H9 (cell line): ENCODE measurements around the gene LEKR1. TPM values are rescaled to one million over a fixed set of nuclear protein-coding genes. Genes with fewer than 3 reads are reported as not detected.

Experiments
- DNase-seq: peaks from one replicate; pipeline ENCODE4 v3.0.0-alpha.2; 2017
- H2AFZ ChIP-seq: one replicate; pipeline ENCODE4 v1.6.1; 2013; ENCODE audit warnings: mild to moderate bottlenecking, low read length, control low read depth, moderate library complexity
- H2AK5ac ChIP-seq: 2 replicates; pipeline ENCODE4 v1.6.1; 2013; ENCODE audit warnings: low read length, control low read depth, mixed read lengths; ENCODE audit not compliant: insufficient read length
- H2BK120ac ChIP-seq: one replicate; pipeline ENCODE4 v1.6.1; 2013; ENCODE audit warnings: low read depth, mild to moderate bottlenecking, low read length, control low read depth, inconsistent platforms; ENCODE audit not compliant: poor library complexity, severe bottlenecking
- H2BK12ac ChIP-seq: 2 replicates; pipeline ENCODE4 v1.6.1; 2013; ENCODE audit warnings: low read length, control low read depth, mixed read lengths, low read depth; ENCODE audit not compliant: insufficient read length
- H2BK15ac ChIP-seq: 2 replicates; pipeline ENCODE4 v1.6.1; 2013; ENCODE audit warnings: low read depth, low read length, control low read depth
- H2BK20ac ChIP-seq: one replicate; pipeline ENCODE4 v1.6.1; 2013; ENCODE audit warnings: low read depth, mild to moderate bottlenecking, low read length, control low read depth, inconsistent platforms; ENCODE audit not compliant: poor library complexity, severe bottlenecking
- H2BK5ac ChIP-seq: 2 replicates; pipeline ENCODE4 v1.6.1; 2013; ENCODE audit warnings: low read length, control low read depth, mixed read lengths; ENCODE audit not compliant: insufficient read length
- H3K14ac ChIP-seq: 2 replicates; pipeline ENCODE4 v1.6.1; 2013; ENCODE audit warnings: low read length, control low read depth; ENCODE audit not compliant: insufficient read depth
- H3K18ac ChIP-seq: 2 replicates; pipeline ENCODE4 v1.6.1; 2013; ENCODE audit warnings: low read depth, mild to moderate bottlenecking, mixed read lengths, low read length, control low read depth; ENCODE audit not compliant: insufficient read length
- H3K23ac ChIP-seq: 2 replicates; pipeline ENCODE4 v1.6.1; 2013; ENCODE audit warnings: low read length, control low read depth, mixed read lengths, low read depth; ENCODE audit not compliant: insufficient read length
- H3K23me2 ChIP-seq: 2 replicates; pipeline ENCODE4 v1.6.1; 2013; ENCODE audit warnings: low read depth, mild to moderate bottlenecking, mixed read lengths, low read length, control low read depth; ENCODE audit not compliant: insufficient read length, poor library complexity, severe bottlenecking
- H3K27ac ChIP-seq: 2 replicates; pipeline ENCODE4 v1.5.1; 2013; ENCODE audit warnings: low read length, control low read depth, mixed read lengths, low read depth; ENCODE audit not compliant: insufficient read length
- H3K27me3 ChIP-seq: 2 replicates; pipeline ENCODE4 v1.6.1; 2013; ENCODE audit warnings: low read length, control low read depth, inconsistent platforms; ENCODE audit not compliant: insufficient read depth
- H3K4ac ChIP-seq: 2 replicates; pipeline ENCODE4 v1.6.1; 2013; ENCODE audit warnings: low read depth, mild to moderate bottlenecking, control low read depth, inconsistent platforms, low read length, moderate library complexity
- H3K4me1 ChIP-seq: 2 replicates; pipeline ENCODE4 v1.6.1; 2013; ENCODE audit warnings: low read length, control low read depth, inconsistent platforms; ENCODE audit not compliant: insufficient read depth
- H3K4me2 ChIP-seq: 2 replicates; pipeline ENCODE4 v1.6.1; 2013; ENCODE audit warnings: low read length, control low read depth, mixed read lengths; ENCODE audit not compliant: insufficient read length, insufficient read depth
- H3K56ac ChIP-seq: 2 replicates; pipeline ENCODE4 v1.6.1; 2013; ENCODE audit warnings: low read depth, mild to moderate bottlenecking, mixed read lengths, low read length, control low read depth; ENCODE audit not compliant: insufficient read length
- H3K79me1 ChIP-seq: 2 replicates; pipeline ENCODE4 v1.6.1; 2013; ENCODE audit warnings: low read depth, mild to moderate bottlenecking, moderate library complexity, low read length, control low read depth, inconsistent platforms; ENCODE audit not compliant: insufficient read depth, poor library complexity, severe bottlenecking
- H3K79me2 ChIP-seq: 2 replicates; pipeline ENCODE4 v1.6.1; 2013; ENCODE audit warnings: low read length, control low read depth, inconsistent platforms; ENCODE audit not compliant: insufficient read depth
- H3K9ac ChIP-seq: 2 replicates; pipeline ENCODE4 v1.6.1; 2013; ENCODE audit warnings: low read length, control low read depth, mixed read lengths; ENCODE audit not compliant: insufficient read length; ENCODE audit errors: extremely low read depth
- H3K9me3 ChIP-seq: one replicate; pipeline ENCODE4 v1.6.1; 2013; ENCODE audit warnings: low read depth, low read length, inconsistent platforms; ENCODE audit not compliant: control insufficient read depth
- H3T11ph ChIP-seq: one replicate; pipeline ENCODE4 v1.6.1; 2013; ENCODE audit warnings: mild to moderate bottlenecking, low read length, control low read depth, inconsistent platforms
- H4K20me1 ChIP-seq: one replicate; pipeline ENCODE4 v1.6.1; 2013; ENCODE audit not compliant: control insufficient read depth, insufficient read length, insufficient read depth
- H4K5ac ChIP-seq: 2 replicates; pipeline ENCODE4 v1.6.1; 2013; ENCODE audit warnings: low read depth, mild to moderate bottlenecking, mixed read lengths, low read length, control low read depth; ENCODE audit not compliant: insufficient read length
- H4K8ac ChIP-seq: replicated peaks from 2 replicates; pipeline ENCODE4 v1.6.1; 2013; ENCODE audit warnings: low read length, control low read depth, mixed read lengths, low read depth; ENCODE audit not compliant: insufficient read length
- H4K91ac ChIP-seq: 2 replicates; pipeline ENCODE4 v1.6.1; 2013; ENCODE audit warnings: low read depth, mild to moderate bottlenecking, moderate library complexity, mixed read lengths, low read length, control low read depth; ENCODE audit not compliant: insufficient read length
- H3K27ac Mint-ChIP-seq, 3 experiments: 2 replicates in 2 of 3; 3 replicates in 1 of 3; pipeline ENCODE4 v1.8.0; 2020 to 2021; ENCODE audit warnings: mixed read lengths in 3 of 3, mild to moderate bottlenecking in 1 of 3, moderate library complexity in 1 of 3
- H3K27me3 Mint-ChIP-seq: 2 replicates; pipeline ENCODE4 v1.8.0; 2021; ENCODE audit warnings: low read depth, mild to moderate bottlenecking, moderate library complexity, mixed read lengths
- H3K36me3 Mint-ChIP-seq, 3 experiments: 2 replicates in 2 of 3; 3 replicates in 1 of 3; pipeline ENCODE4 v1.8.0; 2020 to 2021; ENCODE audit warnings: low read depth in 3 of 3, mixed read lengths in 3 of 3; ENCODE audit not compliant: insufficient read depth in 1 of 3
- H3K4me1 Mint-ChIP-seq, 2 experiments: 2 replicates each; pipeline ENCODE4 v1.8.0; 2020; ENCODE audit warnings: mixed read lengths in 2 of 2
- H3K4me3 Mint-ChIP-seq, 2 experiments: 2 replicates in 1 of 2; 3 replicates in 1 of 2; pipeline ENCODE4 v1.8.0; 2020 to 2021; ENCODE audit warnings: mild to moderate bottlenecking in 2 of 2, mixed read lengths in 2 of 2, moderate library complexity in 1 of 2
- H3K9me3 Mint-ChIP-seq, 2 experiments: 2 replicates in 1 of 2; 3 replicates in 1 of 2; pipeline ENCODE4 v1.8.0; 2020; ENCODE audit warnings: mild to moderate bottlenecking in 2 of 2, mixed read lengths in 2 of 2, moderate library complexity in 1 of 2
- CTCF ChIP-seq: fragments of 200-600 bp; sonication (generic); conservative IDR thresholded peaks from 3 replicates; pipeline ENCODE4 v1.8.0; 2021; ENCODE audit warnings: antibody characterized with exemption, mild to moderate bottlenecking
- WGBS: extraction: QIAGEN DNeasy Blood & Tissue Kit; methylation state at CpG from one replicate; pipeline ENCODE4 v1.1.7; 2013; ENCODE audit warnings: missing lambda C conversion rate, low lambda C conversion rate, mixed read lengths; ENCODE audit not compliant: insufficient read length; ENCODE audit errors: extremely low coverage; 5-methylcytosine and 5-hydroxymethylcytosine counted together
- total RNA-seq: library from RNA; stranded (reverse); gene quantifications from 2 replicates; pipeline ENCODE4 v1.2.1, GENCODE V29; 2021

LEKR1 gene
- total RNA-seq, 1 experiment from 2014 or later = not detected

DNA sequence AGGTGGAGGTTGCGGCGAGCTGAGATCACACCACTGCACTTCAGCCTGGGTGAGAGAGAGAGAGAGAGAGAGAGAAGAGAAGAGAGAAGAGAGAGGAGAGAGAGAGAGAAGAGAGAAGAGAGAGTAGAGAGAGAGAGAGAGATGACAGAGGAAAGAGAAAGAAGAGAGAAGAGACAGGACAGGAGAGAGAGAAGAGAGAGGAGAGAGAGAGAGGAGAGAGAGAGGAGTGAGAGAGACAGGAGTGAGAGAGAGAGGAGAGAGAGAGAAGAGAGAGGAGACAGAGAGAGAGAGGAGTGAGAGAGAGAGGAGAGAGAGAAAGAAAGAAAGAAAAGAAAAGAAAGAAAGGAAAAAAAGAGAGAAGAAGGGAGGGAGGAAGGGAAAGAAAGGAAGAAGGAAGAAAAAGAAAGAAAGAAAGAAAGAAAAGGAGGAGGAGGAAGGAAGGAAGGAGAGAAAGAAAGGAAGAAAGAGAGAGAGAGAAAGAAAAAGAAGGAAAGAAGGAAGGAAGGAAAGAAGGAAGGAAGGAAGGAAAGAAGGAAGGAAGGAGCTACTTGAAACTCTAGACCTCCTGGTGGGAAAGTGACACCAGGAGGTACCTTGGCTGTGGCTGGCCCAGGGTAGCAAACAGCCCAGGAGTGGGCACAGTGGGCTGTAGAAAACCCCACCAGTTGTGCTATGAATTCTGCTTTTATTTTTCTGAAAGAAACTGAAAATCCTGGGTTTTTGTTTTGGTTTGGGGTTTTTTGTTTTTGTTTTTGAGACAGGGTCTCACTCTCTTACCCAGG is 245.8 kb downstream of the LEKR1 start:
- Histone ChIP-seq H3K27ac (no peak overlapping the region), H3K79me2 (no peaks in the 10 kb centered on the region), H3T11ph (no peak overlapping the region), H3K23ac (no peak overlapping the region), H4K5ac (no peak overlapping the region), H3K4me2 (no peak overlapping the region), H2BK5ac (no peak overlapping the region), H2BK120ac (no peak overlapping the region), H3K9me3 (no peaks in the 10 kb centered on the region), H2AK5ac (no peak overlapping the region), H3K23me2 (no peaks in the 10 kb centered on the region), H4K91ac (no peak overlapping the region), H3K27me3 (no peaks in the 10 kb centered on the region), H4K20me1 (no peaks in the 10 kb centered on the region), H3K18ac (no peak overlapping the region), H3K9ac (no peak overlapping the region), H2BK15ac (no peak overlapping the region), H3K4me1 (no peaks in the 10 kb centered on the region), H3K4ac (no peak overlapping the region), H3K14ac (no peak overlapping the region), H3K79me1 (no peaks in the 10 kb centered on the region), H3K56ac (no peak overlapping the region), H2BK12ac (no peak overlapping the region), H2BK20ac (no peak overlapping the region), H4K8ac (no peak overlapping the region), H2AFZ (no peak overlapping the region)
- no peak for DNase-seq
- peak overlapping the region in 1 of 3 experiments; percentile 47; a peak in 2 of 7 replicates for H3K27ac Mint-ChIP-seq
- H3K36me3 Mint-ChIP-seq = no peaks in the 10 kb centered on the region; a peak in 1 of 7 replicates
- WGBS = no CpG with 5 or more reads among the region's 2 CpGs
- peaks cover 20 to 21% of the 10 kb centered on the region in 2 experiments for H3K4me1 Mint-ChIP-seq
- TF ChIP-seq CTCF = no peak
- H3K27me3 Mint-ChIP-seq = peaks cover 64% of the 10 kb centered on the region
- H3K4me3 Mint-ChIP-seq = no peak overlapping the region
- H3K9me3 Mint-ChIP-seq = no peaks in the 10 kb centered on the region
